TTC549 (cell line): ENCODE results near the gene WDR73.
"Not testable (repeated sequence)": the region's sequence is repeated elsewhere in the genome, so short reads cannot be mapped to it uniquely, and the experiment has no call there.

ENCODE experiments used
- FAIRE-seq: peaks from 2 replicates; lab custom pipeline; 2012; peaks lifted over from hg19 to GRCh38; lab: Jason Lieb, UNC

WDR73 gene

DNA sequence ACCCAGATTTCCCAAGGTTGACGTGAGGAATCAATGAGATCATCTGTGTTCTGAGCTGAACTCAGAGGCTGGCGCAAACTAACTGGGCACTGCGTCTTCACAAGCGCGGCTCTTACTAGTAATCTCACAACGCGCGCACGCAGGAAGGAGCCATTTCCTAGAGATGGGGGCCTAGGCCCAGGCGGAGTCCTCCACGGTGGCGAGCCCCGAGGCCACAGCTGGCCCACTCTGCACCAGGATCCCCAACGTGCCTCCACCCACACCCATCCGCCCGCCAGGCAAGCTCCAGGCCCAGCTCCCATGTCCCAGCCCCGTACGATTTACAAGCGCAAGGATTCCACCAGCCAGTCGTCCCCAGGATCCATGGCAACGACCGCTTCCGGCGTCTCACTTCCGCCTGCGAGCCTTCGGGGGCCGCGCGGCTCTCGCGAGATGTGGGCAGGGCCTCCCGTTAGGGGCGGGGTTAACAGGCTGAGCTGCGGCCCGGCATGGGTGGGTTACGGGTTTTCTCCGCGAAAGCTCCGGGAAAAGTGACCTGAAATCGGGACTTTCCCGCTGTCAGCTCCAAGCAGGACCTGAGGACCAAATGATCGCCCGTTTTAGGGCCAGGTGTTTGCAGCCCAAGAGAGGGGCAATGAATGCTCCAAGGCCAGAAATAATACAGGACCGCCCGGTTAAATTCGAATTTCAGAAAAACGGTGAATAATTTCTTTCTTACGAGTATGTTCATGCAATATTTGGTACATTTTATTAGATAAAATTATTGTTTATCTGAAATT, at the start of gene WDR73:
WDR73 (minus strand) TSS at position 374 of the 779 bp plus-strand sequence; CDS start at position 365, 9 bp downstream.
- no peak for FAIRE-seq

DNA sequence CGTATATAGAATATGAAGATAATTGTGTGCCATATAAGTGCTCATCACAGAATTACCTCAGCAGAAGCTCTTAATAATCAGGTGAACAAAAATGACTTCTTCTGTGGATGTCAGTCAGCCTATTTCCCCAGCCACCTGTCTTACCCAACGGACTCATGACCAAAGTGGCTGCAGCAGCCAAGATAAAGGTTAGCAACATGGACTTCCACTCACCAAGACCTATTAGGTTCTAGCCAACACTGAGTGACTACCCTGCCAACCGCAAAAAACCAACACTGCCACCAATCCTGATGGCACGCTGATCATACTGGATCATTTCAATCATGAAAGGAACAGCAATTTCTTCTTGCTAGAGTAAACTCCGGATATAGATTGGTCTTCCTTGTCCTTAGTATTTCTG, 49.7 kb upstream of the WDR73 start:
- FAIRE-seq = no peak

DNA sequence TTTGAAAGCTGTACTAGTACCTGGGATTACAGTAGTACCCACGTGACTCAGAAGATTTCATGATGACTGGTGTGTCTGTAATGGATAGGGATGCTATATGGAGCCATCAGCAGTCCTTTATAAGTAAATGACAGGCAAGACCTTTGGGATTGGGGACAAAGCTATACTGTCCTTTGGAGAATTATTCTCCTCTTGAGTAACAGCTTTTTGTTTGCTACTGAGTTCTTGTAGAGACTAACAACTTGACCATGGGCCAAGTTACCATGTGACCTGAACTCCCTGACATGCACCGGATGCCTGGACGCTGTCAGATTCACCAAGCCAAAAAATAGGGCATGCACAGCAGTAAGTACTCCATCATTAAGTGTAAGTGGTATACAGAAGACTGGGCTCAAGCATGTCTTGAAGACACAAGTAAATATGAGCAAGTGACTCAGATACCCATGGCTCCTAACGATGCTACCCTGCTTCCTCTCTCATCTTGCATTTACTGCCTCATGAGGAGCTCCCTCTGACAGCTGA, 48.9 kb upstream of the WDR73 start:
- no peak for FAIRE-seq

DNA sequence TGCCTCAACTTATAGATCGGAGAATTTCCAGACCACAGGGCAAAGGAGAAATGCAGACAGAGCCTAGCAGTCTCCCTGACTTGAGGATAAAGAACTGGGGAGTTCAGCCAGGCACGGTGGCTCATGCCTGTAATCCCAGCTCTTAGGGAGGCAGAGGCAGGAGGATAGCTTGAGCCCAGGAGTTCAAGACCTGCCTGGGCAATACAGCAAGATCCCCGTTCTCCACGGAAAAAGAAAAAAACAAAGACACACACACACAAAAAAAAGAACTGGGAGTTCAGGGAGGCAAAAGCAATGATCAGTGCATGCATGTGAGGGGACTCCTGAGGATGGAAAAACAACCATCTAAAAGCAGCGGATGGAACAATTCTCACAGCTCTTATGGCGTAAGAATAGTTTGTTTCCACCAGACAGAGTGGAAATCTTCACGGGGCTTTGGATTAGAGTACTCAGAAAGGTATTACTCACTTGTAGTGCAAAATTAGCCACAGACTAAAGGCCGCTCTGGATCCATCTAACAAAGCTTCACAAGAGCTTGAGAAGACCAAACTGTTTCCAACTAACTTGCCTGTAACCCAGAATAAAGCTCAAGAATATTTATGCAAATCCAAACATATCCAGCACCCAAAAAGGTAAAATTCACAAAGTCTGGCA, 45.6 kb upstream of the WDR73 start:
- no peak for FAIRE-seq

DNA sequence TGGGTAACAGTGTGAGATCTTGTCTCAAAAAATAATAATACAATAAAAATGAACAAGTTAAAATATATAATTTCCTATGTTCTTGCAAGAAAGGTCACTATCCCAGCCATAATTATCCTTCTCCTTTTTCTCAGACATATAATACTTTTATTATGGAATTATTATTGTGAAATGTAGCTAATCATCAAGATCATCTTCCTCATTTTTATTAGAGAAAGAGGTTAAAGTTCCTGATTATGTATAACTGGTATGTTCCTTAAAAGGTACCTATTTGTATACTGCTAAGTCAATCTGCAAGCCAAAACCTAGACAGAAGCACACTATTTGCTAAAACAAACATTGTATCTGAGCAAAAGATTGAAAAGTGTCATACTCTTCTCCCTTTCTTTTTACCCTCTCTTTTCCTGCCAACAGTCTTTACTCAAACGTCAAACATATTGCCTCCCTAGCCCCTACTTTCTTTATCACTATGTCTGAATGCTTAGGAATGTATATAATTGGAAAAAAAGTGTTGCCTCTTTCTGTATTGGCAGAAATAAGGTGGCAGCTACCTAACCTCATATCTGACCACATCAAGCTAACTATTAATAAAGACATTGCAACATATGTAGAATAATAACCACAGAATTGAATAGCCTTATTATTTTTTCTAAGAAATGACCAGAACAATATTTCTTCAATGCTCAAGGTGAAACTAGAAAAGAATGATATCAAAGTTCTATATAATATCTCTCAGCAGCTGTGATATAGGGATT, 43.3 kb upstream of the WDR73 start:
- no peak for FAIRE-seq

DNA sequence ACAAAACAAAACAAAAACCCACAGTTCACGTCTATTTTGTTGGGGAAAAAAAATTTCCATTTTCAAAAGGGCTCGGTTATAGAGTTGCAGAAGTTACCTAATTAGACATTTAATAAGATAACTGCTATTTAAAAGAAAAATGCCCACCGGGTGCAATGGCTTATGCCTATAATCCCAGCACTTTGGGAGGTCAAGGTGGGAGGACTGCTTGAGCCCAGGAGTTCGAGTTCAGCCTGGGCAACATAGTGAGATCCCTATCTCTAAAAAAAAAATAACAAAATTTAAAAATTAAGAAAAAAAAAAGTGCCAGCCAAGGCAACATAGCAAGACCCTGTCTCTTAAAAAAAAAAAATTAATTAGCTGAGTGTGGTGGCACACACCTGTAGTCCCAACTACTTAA, 42.7 kb upstream of the WDR73 start:
- FAIRE-seq = no peak

DNA sequence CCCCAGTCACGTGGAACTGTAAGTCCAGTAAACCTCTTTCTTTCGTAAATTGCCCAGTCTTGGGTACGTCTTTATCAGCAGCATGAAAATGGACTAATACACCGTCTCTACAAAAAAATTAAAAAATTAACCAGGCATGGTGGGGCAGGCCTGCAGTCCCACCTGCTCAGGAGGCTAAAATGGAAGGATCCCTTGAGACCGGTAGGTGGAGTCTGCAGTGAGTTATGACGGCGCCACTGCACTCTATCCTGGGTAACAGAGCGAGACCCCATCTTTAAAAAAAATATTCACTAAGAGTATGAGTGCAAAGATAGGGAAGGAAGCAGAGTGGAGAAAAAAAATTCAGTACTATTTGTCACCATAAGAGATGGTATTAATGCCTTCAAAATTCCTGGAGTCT, 36.3 kb upstream of the WDR73 start:
- FAIRE-seq = no peak

DNA sequence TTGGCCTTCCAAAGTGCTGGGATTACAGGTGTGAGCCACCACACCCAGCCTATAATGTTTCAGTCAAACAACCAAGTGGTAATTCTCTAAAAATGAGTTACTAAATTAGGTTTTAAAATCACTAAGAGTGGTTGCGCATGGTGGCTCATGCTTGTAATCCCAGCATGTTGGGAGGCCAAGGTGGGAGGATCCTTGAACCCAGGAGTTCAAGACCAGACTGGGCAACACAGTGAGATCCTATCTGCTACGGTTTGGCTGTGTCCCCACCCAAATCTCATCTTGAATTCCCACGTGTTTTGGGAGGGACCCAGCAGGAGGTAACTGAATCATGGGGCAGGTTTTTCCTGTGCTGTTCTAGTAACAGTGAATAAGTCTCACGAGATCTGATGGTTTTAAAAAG, 35.8 kb upstream of the WDR73 start:
- no peak for FAIRE-seq

DNA sequence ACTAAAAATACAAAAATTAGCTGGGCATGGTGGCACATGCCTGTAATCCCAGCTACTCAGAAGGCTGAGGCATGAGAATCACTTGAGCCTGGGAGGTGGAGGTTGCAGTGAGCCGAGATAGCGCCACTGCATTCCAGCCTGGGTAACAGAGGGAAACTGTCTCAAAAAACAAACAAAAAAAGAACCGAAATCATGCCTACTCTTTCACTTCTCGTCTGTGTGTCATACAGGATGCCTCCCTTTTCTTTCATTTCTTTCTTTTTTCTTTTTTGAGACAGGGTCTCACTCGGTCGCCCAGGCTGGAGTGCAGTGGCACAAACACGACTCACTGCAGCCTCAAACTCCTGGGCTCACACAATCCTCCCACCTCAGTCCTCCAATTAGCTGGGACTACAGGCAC, 32.4 kb upstream of the WDR73 start:
- FAIRE-seq = not testable (repeated sequence)

DNA sequence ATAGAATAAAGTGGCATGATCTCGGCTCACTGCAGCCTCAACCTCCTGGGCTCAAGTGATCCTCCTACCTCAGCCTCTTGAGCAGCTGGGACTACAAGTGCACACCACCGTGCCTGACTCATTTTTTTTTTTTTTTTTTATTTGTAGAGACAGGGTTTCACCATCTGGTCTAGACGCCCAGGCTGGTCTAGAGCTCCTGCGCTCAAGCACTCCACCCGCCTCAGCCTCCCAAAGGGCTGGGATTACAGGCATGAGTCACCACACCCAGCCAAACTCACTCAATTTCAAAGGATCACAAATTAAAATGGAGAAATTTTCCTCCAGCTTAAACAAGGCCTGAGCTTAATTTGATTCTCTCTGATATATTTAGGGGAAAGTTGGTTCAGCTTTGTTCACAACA, 31.2 kb upstream of the WDR73 start:
- FAIRE-seq = no peak

DNA sequence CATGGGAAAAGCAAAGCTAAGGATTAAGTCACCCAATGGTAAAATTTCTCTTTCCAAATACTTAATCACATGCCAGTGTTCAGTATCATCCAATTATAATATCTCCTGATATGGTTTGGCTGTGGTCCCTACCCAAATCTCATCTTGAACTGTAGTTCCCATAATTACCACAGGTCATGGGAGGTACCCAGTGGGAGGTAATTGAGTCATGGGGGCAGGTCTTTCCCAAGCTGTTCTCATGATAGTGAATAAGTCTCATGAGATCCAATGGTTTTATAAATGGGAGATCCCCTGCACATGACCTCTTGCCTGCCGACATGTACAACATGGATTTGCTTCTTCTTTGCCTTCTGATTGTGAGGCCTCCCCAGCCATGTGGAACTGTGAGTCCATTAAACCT, 30.0 kb upstream of the WDR73 start:
- no peak for FAIRE-seq

DNA sequence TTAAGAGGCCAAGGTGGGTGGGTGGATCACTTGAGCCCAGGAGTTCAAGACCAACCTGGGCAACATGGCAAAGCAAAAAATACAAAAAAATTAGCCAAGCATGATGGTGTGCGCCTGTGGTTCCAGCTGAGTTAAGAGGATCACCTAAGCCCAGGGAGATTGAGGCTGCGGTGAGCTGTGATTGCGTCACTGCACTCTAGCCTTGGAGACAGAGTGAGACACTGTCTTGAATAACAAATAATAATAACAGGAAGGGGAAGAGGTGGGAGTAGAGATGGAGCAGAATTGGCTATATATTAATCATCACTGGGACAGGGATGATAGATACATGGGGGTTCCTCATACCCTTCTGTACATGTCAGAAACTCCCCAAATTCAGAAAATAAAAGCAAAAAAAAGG, 27.7 kb upstream of the WDR73 start:
- no peak for FAIRE-seq

DNA sequence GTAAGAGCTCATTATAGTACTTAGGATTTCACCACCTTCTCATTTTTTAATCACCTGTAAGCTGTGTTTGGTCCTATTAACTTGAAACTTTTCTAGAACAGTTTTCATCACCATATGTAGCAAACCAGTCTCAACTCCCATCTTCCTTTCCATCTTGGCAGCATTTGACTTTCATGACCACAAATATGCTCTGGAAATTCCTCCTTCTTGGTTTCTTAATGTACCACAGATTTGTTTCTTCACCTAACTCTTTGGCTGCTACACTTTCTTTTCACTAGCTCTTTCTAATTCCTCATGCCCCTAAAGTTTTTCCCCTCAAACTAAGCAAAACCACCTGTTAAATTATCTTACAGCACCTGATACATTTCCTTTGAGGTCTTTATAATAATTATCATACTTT, 17.1 kb upstream of the WDR73 start:
- no peak for FAIRE-seq

DNA sequence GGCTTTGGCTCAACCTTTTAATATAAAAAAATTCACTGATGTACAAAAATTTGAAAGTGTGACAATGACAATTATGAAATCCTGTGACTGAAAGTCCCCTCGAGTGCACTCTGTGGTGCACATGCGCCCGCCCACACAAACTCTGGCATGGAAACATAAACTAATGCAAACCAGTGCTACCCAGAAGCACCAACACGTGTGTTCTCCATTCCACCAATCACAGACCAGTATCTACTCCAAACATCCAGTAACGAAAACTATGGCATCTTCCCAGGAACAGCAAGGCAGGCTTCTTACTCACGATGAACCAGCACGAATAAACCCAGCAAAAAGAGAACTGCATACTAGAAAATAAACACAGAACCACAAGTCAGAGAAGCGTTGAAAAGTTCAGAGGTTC, 15.6 kb upstream of the WDR73 start:
- FAIRE-seq = no peak

DNA sequence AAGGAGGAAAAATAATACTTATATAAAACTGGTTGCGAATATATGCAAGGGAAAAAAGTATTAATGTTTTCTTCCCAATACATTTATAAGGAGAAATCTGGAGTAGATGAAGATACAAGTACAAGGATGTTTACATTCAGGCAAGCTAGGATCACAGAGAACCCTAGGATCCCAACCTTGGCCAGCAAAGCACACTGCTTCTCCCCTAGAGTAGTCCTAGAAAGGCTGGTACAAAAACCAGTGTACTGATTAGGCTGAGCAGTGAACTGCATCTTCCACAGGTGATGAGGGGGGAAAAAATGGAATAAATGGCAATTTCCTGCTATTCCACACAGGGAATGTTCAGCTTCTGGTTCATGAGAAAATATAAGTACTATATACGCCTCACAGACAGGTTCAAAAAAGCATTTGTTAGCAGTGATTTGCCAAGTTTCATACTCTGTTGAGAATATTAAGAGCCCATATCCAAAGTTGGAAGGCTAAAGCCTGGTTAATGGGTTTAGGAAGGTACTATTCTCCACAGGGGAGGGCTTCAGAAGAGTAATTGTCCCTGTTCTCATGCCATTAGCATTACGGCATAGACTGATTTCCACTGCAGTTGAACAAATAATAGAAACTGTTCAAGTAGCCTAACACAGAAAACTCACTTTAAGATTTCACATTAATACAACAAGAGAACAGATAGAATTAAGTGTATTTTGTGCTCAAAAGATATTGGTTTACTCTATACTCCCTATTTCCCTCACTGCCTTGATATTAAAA, 14.3 kb upstream of the WDR73 start:
- no peak for FAIRE-seq

DNA sequence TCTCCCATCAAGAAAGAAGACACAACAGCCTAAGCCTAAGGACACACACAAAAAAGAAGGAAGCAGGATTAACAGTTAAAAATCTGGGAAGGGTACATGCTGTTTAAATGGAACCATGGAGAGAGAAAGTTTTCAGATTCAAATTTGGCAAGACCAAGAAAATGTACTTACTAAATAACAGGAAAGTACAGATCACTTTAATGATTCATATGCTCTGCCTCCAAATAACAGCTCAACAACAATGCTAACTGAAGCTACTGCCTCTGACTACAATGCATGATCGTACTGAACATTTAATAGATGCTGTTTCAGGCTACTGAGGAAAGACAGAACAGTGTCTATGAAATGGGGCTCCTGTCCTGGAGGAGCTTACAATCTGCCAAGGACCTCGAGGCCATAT, 12.3 kb upstream of the WDR73 start:
- no peak for FAIRE-seq

DNA sequence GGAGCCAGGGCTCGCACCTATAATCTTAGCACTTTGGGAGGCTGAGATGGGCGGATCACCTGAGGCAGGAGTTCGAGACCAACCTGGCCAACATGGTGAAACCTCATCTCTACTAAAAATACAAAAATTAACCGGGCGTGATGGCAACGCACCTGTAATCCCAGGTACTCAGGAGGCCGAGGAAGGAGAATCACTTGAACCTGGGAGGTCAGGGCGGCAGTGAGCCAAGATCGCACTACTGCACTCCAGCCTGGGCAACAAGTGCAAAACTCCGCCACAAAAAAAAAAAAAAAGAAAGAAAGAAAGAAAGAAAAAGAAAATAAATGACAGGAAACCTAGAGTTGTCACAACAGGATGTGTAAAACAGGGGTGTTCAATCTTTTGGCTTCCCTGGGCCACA, 6.9 kb upstream of the WDR73 start:
- FAIRE-seq = no peak

DNA sequence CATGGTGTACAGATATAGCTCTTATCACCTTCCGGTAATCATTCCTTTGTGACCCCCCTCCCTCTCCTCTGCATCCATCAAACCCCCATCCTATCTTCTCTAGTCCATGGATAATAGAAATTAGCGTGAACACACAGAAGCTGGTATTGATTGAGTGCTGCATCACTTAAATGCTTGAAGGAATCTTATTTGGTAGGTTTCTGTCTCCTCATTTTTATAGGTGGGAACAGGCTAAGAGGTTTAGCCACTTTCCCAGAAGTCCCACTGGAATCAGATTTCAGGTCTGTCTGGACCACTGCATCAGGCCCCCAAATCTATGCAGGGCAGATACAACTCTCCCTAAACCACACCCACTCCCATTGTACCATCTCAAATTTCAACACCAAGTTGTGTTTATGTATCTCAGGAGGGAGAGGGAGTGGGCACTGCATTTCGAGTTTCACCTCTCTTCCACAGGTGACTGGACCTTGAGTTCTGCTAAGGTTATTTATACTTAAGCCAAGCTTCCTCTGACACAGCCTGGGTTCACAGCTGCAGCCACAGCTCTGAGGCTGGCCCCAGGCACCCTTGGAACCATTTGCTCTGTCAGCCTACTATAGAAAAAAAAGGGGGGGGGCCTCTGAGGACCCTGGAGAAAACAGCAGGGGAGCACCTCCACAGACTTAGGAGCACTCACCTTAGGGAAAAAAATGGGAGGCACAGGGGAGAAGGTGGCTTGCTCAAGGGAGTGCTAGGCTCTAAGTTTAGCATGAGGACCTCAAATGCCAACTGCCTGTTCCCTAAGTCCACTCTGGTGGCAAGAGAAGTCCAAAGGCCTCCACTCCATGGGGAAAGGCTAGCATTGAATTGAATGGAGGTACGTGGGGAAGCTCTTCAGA, 6.1 kb upstream of the WDR73 start:
- FAIRE-seq = no peak

DNA sequence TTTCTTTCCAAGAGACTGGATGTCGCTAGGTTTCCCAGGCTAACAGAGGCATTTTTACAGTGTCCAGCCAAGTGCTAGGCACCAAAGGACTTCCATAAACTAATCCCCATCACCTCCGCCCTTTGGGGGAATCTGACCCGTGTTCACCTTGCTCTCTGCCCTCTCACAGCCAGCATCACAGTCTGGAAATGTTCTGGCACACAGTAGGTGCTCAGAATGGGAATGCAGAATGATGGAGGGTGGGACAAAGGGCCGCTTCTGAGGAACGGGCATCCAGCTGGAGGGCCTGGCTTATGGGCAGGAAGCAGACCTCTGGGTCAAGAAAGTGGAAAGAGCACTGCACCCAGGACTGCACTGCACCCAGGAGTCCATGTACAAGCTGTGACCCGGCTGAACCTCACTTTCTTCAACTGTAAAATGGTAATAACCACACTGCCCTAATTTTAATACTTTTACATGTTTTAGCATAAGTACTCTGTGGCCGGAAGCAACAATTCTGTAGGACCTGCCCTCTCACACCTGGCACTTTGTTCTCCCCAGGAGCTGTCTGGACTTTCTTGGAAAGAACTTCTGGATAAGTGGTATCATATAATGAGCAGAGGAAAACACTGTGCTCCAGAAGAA, 4.8 kb upstream of the WDR73 start:
- no peak for FAIRE-seq

DNA sequence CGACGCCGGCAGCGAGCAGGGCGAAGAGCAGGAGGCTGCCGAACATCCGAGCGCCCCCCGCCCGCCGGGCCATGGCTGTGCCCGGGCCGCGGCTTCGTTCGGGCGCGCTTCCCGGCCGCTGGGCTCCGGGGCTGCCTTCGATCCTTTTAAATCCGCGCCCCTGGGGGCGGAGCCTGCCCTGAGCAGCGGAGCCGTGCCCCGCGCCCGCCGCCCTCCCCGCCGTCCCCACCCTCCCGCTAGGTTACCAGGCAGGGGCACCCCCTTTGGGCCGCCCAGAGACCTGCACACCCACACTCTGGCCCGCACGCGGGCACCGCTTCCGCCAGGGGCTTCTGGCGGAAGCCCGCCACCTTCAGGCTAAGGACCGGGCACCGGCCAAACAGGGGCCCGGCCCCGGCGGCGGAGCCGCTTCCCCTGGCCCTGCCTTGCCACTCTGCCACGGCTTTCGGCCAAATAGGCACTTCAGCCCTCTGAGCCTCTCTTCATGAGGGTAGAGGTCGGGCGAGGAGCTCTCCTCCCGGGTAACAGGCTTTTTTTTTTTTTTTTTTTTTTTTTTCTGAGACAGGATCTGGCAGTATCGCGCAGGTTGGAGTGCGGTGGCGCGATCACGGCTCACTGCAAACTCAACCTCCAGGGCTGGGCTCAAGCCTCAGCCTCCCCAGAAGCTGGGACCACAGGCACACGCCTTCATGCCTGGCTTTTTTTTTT, 4.2 kb upstream of the WDR73 start, which contains the start of gene NMB:
NMB (minus strand) TSS at position 120 of the 708 bp plus-strand sequence; CDS start at position 73, 47 bp downstream.
- no peak for FAIRE-seq
